NCI-H187 (cell line): ENCODE measurements around the gene RGS7BP.
"Not testable (repeated sequence)": the region's sequence is repeated elsewhere in the genome, so short reads cannot be mapped to it uniquely, and the experiment has no call there.

Experiments used
- DNase-seq, 2 experiments: peaks; one replicate each; lab custom pipeline; 2025; lab: John Stamatoyannopoulos, UW

The RGS7BP gene

GRCh38 chr5:64558641-64559040, 52.8 kb downstream of the RGS7BP start:
- DNase-seq, result not testable (repeated sequence)

GRCh38 chr5:64566310-64566916, 60.6 kb downstream of the RGS7BP start:
- DNase-seq, result no peak

DNA sequence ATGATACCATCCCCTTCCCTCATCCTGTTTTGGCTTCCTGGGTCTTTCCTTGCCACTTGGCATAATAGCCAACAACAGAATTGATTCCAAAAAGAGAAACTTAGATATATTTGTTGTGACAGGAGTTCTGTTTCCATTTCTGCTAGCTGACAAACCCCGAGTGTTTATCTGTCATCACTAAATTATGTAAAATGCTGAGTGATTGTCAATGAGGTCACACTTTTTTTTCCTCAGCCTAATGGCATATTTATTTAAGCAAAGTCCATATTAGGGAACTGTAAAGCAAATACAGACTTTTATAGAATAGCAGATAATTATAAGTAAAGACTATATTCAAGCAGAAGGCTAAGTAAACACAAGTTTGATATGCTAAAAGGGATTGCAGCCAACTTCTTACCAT, 64.0 kb downstream of the RGS7BP start:
- no peak for DNase-seq

GRCh38 chr5:64570395-64570996, 64.7 kb downstream of the RGS7BP start:
- DNase-seq, result no peak

DNA sequence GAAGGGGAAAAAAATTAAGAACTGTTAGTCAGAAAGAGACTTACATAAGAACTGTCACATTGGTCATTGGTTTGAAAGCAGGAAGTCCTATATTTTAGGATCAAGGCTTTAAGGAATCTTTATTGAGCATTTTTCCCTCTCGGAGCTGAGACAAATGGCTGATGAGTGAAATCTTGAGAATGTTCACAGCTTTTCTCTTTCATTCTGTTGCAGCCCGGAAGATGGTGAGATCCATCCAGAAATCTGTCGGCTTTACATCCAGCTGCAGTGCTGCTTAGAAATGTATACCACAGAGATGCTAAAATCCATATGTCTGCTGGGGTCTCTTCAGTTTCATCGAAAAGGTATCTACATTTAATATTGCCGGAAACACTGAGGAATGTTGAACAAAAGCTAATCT, 69.7 kb downstream of the RGS7BP start:
- no peak for DNase-seq

GRCh38 chr5:64576250-64576649, 70.4 kb downstream of the RGS7BP start:
- no peak for DNase-seq

DNA sequence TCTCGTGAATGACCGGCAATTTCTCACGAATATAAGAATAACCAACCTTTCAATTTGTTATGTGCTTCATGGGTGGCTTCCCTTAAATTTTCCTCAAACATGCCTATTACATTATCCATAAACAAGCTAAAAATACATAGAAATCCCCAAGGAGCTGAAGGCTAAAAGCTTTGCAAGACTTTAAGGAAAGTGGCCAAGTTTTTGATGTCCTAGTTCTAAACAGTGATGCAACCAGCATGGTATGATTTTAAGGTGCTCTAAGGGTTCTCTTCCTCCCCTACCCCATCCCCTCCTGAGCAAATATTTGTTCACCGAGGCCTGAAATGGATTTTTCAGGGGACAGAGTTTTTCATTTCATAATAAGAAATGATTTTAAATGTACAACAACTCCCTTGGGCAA, 79.8 kb downstream of the RGS7BP start:
- no peak for DNase-seq

DNA sequence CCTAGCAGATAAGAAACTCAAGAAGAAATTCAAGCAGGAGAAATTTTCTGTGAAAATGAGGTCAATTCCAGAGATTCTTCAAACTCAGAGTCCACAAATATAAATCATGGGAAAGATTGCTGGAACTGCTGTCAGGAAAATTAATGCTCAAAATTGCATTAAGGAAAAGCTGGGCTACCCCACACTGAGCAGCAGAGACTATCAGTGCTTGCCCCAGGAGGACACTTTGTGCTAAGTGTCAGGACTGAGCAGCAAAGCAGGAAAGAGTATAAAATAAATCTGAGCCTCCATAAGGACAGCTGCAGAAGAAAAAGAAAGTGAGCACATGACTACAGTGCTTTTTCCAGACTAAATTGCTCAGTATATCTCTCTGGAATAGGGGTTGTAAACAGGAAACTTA, 81.6 kb downstream of the RGS7BP start:
- DNase-seq, result no peak

GRCh38 chr5:64592730-64593341, 87.0 kb downstream of the RGS7BP start:
- DNase-seq, result no peak

GRCh38 chr5:64594025-64594424, 88.2 kb downstream of the RGS7BP start:
- no peak for DNase-seq

GRCh38 chr5:64594601-64595000, 88.8 kb downstream of the RGS7BP start:
- no peak for DNase-seq

DNA sequence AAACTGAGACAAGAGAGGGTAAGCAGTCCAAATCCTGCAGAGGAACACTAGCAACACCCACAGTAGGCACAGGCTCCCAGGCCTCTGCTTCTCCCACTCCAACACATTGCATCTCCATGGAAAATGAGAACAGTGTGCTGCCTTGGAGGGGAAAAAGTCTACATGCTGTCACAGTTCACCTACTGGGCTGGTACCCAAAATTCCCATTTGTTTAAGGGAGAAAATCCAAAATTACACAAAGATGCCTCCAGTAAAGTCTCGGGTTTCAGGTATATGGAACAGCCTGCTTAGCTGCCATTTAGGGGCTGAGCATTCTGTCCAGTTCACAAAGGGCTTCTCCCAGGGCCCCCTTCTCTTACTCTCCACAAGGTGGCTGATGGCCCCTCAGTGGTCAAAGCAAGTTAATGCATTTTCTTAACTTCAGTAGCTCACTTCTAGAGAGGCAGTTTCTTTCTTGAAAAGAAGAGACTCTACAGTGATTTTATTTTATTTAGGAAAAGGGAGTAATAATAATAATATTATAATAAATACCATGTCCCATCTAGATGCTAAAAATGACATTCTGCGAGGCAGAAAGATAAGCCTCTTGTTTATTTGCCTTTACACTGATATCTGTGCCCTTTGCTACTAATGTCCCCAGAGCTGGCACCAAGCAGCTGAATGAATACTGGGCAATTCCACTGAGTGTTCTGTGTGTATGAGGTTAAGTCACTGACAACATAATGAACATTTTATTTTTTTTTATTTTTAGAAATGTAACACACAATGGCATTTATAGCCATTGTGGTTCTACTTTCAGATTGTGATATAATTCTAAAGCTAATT, 89.4 kb downstream of the RGS7BP start:
- DNase-seq, result no peak

GRCh38 chr5:64599226-64599625, 93.4 kb downstream of the RGS7BP start:
- no peak for DNase-seq

DNA sequence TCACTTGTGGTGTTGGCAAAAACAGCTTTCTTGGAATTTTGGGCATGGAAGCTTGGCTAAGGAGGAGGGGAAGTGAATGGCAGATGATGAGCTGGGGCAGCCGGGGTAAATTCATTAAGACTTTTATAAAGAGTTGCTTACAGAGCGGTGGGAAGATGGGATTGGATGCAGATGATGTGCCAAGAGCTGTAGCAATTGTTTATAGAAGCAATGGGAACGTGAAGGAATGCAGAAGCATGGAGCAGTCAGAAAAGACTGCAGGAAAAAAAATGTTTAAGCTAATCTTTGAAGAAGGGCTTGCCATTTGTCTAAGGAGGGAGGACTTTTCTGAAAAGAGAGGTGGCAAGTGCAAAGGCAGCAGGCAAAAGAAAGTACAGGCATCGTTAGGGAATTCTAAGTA, 97.9 kb downstream of the RGS7BP start:
- DNase-seq, result no peak

DNA sequence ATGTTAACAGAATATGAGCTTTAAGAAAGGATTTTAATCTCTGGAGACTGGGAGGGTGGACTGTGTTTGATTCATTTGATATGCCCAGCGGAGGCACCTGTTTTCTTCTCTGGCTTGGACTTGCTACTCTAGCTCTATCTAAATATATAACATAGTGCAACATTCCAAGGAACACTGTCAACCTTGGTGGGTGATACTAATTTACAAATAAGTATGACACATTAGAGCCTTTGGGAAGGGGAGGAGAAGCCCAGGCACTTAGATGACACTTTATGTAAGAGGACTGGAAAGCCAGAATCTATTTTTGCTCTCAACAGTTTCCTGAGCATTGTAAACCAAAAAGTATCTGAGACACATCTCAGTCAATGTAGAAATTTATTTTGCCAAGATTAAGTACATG, 101.1 kb downstream of the RGS7BP start:
- no peak for DNase-seq

GRCh38 chr5:64612344-64612961, 106.6 kb downstream of the RGS7BP start:
- DNase-seq, result peak; percentile 20 to 32

GRCh38 chr5:64615895-64616294, 110.1 kb downstream of the RGS7BP start:
- no peak for DNase-seq

- DNase-seq, result no peak
Observed at GRCh38 chr5:64619609-64620008, 113.8 kb downstream of the RGS7BP start.

DNA sequence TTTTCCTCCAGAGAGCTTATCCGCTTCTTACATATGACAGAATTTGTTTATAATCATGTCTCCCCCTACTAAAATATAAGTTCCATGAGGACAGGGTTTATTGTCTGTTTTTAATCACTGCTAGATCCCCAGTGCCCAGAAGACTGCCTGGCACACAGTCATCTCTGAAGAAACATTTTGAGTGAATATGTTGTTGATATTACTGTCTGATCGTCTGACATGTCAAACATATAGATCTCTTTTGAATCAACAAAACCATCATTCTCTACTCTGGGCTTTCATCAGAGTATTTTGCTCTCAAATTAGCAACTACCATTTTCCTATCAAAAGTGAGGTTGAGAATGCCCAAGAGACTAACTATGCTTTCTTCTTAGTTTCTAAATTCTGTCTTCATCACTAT, 117.2 kb downstream of the RGS7BP start:
- no peak for DNase-seq

DNA sequence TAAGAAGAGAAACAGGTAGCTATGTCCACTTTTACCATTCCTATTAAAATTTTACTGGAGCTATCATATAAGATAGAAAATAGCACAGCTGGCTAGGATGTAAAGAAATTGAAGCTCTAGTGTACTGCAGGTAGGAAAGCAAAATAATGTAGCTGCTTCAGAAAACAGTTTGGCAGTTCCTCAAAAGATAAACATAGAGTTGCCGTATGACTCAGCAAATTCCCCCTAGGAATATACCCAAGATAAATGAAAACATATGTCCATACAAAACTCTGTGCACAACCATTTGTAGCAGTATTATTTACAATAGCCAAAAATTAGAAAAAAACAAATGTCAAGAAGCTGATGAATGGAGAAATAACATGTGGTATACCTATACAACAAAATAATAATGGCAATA, 119.9 kb downstream of the RGS7BP start:
- no peak for DNase-seq

GRCh38 chr5:64628901-64629300, 123.1 kb downstream of the RGS7BP start:
- DNase-seq, result no peak

GRCh38 chr5:64629841-64630240, 124.0 kb downstream of the RGS7BP start:
- DNase-seq, result no peak
